GM12873 (cell line): ENCODE measurements around the gene ANKRD13D.

Experiments
- TF ChIP-seq, protein P1 (sequence below): IDR thresholded peaks from 2 replicates; pipeline ENCODE4 v1.5.1; 2012; ENCODE audit warnings: low read depth, mild to moderate bottlenecking, moderate library complexity, low read length, control low read depth; ENCODE audit not compliant: insufficient read depth; ENCODE audit errors: missing control alignments

Gene ANKRD13D

DNA sequence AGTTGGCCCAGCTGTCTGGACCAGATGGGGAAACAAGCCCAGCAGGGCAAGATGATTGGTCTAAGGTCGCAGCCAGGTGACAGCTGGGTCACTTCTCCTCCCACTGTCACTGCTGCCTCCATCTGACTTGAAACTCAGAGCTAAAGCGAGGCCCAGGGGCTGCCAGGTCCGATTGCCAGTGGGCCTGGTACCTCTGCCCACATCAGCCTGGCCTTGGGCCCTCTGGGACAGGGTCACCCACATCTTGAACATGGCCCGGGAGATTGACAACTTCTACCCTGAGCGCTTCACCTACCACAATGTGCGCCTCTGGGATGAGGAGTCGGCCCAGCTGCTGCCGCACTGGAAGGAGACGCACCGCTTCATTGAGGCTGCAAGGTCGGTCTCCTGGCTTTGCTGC lies 20.1 kb downstream of the ANKRD13D start:
- TF ChIP-seq, protein P1, sequence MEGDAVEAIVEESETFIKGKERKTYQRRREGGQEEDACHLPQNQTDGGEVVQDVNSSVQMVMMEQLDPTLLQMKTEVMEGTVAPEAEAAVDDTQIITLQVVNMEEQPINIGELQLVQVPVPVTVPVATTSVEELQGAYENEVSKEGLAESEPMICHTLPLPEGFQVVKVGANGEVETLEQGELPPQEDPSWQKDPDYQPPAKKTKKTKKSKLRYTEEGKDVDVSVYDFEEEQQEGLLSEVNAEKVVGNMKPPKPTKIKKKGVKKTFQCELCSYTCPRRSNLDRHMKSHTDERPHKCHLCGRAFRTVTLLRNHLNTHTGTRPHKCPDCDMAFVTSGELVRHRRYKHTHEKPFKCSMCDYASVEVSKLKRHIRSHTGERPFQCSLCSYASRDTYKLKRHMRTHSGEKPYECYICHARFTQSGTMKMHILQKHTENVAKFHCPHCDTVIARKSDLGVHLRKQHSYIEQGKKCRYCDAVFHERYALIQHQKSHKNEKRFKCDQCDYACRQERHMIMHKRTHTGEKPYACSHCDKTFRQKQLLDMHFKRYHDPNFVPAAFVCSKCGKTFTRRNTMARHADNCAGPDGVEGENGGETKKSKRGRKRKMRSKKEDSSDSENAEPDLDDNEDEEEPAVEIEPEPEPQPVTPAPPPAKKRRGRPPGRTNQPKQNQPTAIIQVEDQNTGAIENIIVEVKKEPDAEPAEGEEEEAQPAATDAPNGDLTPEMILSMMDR, result no peak

DNA sequence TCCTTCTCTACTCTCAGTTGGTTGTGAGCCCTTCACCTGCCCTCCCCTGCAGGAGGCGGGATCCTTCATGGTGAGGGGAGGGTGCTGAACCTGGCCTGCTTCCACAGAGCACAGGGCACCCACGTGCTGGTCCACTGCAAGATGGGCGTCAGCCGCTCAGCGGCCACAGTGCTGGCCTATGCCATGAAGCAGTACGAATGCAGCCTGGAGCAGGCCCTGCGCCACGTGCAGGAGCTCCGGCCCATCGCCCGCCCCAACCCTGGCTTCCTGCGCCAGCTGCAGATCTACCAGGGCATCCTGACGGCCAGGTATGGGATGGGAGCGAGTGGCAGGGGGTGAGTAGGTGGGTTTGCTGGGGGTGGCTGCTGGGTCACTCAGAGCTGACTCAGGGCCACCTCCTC lies 20.6 kb downstream of the ANKRD13D start:
- TF ChIP-seq, protein P1, result no peak

DNA sequence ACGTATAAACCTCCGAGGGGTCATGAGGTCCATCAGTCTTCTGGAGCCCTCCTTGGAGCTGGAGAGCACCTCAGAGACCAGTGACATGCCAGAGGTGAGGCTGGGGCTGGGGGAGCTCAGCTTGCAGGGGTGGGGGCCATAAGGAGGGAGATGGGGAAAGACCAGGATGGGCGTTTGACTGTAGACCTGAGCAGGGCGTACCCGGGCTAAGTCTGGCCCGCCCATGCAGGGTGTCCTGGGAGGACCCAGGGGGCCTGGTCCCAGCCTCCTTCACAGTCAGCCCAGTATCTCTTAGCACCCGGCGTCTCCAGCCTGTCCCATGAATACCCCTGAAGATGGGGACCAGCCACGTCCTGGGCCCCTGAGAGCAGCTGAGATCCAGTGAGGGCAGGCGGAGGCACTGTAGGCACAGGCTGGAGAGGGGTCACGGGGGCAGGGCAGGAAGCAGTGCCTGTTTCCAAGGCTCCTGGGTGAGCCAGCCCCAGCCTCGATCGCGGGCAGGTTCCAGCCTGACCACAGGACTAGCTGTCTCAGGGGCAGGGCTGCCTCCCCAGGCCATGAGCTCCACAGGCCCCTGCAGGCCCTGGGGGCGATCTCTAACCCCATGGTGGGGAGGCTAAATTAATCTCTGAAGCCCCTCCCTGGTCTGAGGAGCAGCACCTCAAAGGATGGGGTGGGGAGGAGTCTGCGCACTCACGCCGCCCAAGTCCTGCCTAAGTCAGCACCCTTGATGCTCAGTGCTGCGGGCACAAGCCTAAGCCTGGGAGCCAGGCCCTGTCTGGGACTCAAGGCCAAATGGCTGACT lies 21.3 kb downstream of the ANKRD13D start:
- TF ChIP-seq, protein P1, result no peak

DNA sequence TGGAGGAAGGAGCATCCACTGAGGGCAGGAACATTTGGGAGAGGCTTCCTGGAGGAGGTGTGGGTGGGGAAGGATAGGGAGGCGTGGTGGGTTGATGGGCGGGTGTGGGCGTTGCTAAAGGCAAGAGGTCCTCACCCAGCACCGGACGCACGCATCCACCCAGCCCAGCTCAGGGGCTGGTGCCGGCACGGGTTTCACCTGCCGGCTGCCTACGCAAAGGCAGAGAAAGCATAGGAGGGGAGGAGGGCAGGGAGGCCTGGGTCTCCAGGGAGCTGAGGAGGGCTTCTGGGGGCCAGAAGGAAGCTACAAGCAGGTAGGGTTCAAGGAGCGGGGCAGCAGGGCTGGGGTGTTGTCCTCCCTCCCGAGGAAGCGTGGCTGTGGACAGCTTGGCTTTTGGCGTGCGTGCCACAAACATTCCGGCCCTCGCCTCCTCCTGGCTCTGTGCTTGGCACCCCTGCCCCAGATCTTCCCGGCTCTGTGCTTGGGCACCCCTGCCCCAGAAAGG lies 22.0 kb downstream of the ANKRD13D start:
- TF ChIP-seq, protein P1, result no peak

DNA sequence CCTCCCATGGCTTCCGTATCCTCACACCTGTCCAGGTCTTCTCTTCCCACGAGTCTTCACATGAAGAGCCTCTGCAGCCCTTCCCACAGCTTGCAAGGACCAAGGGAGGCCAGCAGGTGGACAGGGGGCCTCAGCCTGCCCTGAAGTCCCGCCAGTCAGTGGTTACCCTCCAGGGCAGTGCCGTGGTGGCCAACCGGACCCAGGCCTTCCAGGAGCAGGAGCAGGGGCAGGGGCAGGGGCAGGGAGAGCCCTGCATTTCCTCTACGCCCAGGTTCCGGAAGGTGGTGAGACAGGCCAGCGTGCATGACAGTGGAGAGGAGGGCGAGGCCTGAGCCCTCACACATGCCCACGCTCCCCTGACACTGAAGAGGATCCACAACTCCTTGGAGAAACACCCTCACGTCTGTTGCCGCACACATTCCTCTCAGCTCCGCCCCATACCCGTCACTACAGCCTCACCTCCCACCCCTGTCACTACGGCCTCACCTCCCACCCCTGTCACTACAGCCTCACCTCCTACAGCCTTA lies 22.5 kb downstream of the ANKRD13D start:
- TF ChIP-seq, protein P1, result no peak

DNA sequence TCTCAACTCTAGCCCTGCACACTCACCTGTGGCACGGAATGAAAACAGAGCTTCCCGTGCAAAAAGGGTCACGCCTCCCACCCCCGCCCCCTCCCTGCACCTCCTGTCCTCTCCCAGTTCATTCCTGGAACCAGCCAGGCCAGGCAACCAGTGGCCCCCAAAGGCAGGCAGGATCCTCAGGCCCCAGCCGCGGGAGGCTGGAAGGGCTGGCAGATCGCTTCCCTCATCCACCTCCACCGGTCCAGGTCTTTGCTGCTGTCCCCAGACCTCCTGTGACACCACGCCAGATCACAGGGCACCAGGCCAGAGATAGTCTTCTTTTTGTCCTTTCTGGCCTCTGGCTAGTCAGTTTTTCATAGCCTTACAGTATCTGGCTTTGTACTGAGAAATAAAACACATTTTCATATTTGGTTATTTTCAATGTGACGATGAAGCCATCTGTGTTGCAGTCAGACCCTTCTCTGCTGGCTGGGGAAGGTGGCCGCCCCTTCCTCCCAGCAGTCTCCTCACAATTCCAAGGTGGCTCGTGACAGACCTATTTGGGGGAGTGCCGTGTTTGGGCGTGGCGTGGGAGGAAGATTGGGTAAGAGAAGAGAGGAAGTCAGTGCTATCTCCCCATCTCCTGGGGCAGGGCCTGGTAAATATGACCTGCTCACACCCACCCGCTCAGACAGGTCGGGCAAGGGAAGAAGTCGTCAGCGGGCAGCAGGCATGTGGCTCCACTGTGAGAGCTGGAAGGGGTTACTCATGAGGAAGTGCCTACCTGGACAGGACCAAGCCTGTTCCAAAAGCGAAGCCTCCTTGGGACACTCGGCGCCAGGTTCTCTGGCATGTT lies 23.3 kb downstream of the ANKRD13D start:
- TF ChIP-seq, protein P1, result no peak
